HCT116 (cell line): ENCODE data around the gene KASH5.

Experiments used
- CEBPB ChIP-seq: IDR thresholded peaks from 2 replicates; pipeline ENCODE4 v1.6.1; 2012; ENCODE audit warnings: low read depth
- EZH2 ChIP-seq: fragments of 200-600 bp; sonication (generic); IDR thresholded peaks from 2 replicates; pipeline ENCODE4 v1.6.1; 2017; ENCODE audit warnings: antibody characterized with exemption, mixed run types
- EZH2phosphoT487 ChIP-seq: fragments of 200-600 bp; IDR thresholded peaks from 2 replicates; pipeline ENCODE4 v1.6.1; 2018; ENCODE audit warnings: antibody characterized with exemption, borderline replicate concordance
- FOSL1 ChIP-seq: IDR thresholded peaks from 2 replicates; pipeline ENCODE4 v1.6.1; 2012; ENCODE audit warnings: low read depth
- POLR2A ChIP-seq: IDR thresholded peaks from 2 replicates; pipeline ENCODE4 v1.7.0; 2011; ENCODE audit warnings: borderline replicate concordance; ENCODE audit not compliant: insufficient read depth, insufficient read length; ENCODE audit errors: extremely low read depth
- POLR2AphosphoS5 ChIP-seq: IDR thresholded peaks from 2 replicates; pipeline ENCODE4 v1.6.1; 2011; ENCODE audit warnings: mild to moderate bottlenecking, low read depth, low read length, moderate library complexity
- RAD21 ChIP-seq: IDR thresholded peaks from 2 replicates; pipeline ENCODE4 v1.6.1; 2012; ENCODE audit warnings: low read depth, mild to moderate bottlenecking
- SIN3A ChIP-seq: IDR thresholded peaks from 2 replicates; pipeline ENCODE4 v1.6.1; 2012; ENCODE audit warnings: low read depth
- SRF ChIP-seq: IDR thresholded peaks from 2 replicates; pipeline ENCODE4 v1.6.1; 2012; ENCODE audit warnings: low read depth
- YY1 ChIP-seq: IDR thresholded peaks from 2 replicates; pipeline ENCODE4 v1.6.1; 2011; ENCODE audit warnings: low read length, low read depth, moderate library complexity, mild to moderate bottlenecking; ENCODE audit not compliant: insufficient replicate concordance; ENCODE audit errors: extremely low read depth
- ZNF274 ChIP-seq: fragments of 200-500 bp; sonication (Bioruptor generic); IDR thresholded peaks from 2 replicates; pipeline ENCODE4 v1.6.1; 2014; ENCODE audit warnings: mild to moderate bottlenecking, low read depth, low read length, inconsistent platforms
- TF ChIP-seq, protein P1 (sequence below), 3 experiments: fragments of 200-600 bp in 1 of 3; sonication (generic) in 1 of 3; IDR thresholded peaks in 2 of 3; conservative IDR thresholded peaks in 1 of 3; 2 replicates each; pipeline ENCODE4 v1.5.1; 2012 to 2017; ENCODE audit warnings: low read depth in 2 of 3, low read length in 2 of 3, antibody characterized with exemption in 1 of 3, borderline replicate concordance in 1 of 3, control low read depth in 1 of 3, mild to moderate bottlenecking in 1 of 3, mixed read lengths in 1 of 3, mixed run types in 1 of 3, moderate library complexity in 1 of 3; ENCODE audit not compliant: insufficient read depth in 1 of 3
- TF ChIP-seq, protein P2 (sequence below): IDR thresholded peaks from 2 replicates; pipeline ENCODE4 v1.6.1; 2012
- TF ChIP-seq, protein P3 (sequence below): IDR thresholded peaks from 2 replicates; pipeline ENCODE4 v1.6.1; 2012; ENCODE audit warnings: low read depth

DNA sequence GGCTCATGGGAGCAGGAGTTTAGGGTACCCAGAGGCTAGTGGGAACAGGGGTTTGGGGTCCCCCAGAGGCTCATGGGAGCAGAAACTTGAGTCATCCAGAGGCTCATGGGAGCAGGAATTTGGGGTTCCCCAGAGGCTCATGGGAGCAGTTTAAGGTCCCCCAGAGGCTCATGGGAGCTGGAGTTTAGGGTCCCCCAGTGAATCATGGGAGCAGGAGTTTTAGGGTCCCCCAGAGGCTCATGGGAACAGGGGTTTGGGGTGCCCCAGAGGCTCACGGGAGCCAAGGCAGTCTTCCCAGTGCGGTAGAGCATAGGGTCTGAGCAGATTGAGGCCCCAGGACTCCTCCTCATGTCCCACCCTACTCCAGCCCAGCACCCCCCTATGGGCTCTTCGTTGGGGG, 77.3 kb downstream of the KASH5 start:
- TF ChIP-seq, protein P1, sequence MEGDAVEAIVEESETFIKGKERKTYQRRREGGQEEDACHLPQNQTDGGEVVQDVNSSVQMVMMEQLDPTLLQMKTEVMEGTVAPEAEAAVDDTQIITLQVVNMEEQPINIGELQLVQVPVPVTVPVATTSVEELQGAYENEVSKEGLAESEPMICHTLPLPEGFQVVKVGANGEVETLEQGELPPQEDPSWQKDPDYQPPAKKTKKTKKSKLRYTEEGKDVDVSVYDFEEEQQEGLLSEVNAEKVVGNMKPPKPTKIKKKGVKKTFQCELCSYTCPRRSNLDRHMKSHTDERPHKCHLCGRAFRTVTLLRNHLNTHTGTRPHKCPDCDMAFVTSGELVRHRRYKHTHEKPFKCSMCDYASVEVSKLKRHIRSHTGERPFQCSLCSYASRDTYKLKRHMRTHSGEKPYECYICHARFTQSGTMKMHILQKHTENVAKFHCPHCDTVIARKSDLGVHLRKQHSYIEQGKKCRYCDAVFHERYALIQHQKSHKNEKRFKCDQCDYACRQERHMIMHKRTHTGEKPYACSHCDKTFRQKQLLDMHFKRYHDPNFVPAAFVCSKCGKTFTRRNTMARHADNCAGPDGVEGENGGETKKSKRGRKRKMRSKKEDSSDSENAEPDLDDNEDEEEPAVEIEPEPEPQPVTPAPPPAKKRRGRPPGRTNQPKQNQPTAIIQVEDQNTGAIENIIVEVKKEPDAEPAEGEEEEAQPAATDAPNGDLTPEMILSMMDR (IDR thresholded peaks at IDR 0.05 in 2 of 3, conservative IDR thresholded peaks at IDR 0.05 in 1 of 3; ENCODE audit: borderline replicate concordance in 1 of 3, insufficient read depth in 1 of 3, low read depth in 2 of 3, low read length in 2 of 3), result no peak
- no peak for TF ChIP-seq RAD21
- TF ChIP-seq POLR2AphosphoS5, result no peak
- no peak for TF ChIP-seq POLR2A
- no peak for TF ChIP-seq CEBPB
- no peak for TF ChIP-seq EZH2phosphoT487
- TF ChIP-seq YY1, result no peak
- TF ChIP-seq SIN3A, result no peak
- TF ChIP-seq ZNF274, result no peak
- TF ChIP-seq, protein P2, sequence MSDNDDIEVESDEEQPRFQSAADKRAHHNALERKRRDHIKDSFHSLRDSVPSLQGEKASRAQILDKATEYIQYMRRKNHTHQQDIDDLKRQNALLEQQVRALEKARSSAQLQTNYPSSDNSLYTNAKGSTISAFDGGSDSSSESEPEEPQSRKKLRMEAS, result no peak
- TF ChIP-seq EZH2, result no peak
- TF ChIP-seq SRF, result no peak
- TF ChIP-seq, protein P3, sequence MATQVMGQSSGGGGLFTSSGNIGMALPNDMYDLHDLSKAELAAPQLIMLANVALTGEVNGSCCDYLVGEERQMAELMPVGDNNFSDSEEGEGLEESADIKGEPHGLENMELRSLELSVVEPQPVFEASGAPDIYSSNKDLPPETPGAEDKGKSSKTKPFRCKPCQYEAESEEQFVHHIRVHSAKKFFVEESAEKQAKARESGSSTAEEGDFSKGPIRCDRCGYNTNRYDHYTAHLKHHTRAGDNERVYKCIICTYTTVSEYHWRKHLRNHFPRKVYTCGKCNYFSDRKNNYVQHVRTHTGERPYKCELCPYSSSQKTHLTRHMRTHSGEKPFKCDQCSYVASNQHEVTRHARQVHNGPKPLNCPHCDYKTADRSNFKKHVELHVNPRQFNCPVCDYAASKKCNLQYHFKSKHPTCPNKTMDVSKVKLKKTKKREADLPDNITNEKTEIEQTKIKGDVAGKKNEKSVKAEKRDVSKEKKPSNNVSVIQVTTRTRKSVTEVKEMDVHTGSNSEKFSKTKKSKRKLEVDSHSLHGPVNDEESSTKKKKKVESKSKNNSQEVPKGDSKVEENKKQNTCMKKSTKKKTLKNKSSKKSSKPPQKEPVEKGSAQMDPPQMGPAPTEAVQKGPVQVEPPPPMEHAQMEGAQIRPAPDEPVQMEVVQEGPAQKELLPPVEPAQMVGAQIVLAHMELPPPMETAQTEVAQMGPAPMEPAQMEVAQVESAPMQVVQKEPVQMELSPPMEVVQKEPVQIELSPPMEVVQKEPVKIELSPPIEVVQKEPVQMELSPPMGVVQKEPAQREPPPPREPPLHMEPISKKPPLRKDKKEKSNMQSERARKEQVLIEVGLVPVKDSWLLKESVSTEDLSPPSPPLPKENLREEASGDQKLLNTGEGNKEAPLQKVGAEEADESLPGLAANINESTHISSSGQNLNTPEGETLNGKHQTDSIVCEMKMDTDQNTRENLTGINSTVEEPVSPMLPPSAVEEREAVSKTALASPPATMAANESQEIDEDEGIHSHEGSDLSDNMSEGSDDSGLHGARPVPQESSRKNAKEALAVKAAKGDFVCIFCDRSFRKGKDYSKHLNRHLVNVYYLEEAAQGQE, result no peak
- no peak for TF ChIP-seq FOSL1
